Mesendoderm (in vitro differentiated cells): ENCODE data around the gene PKDREJ.

Experiments used
- DNase-seq: peaks from one replicate; pipeline ENCODE4 v3.0.0; 2013
- H2AK5ac ChIP-seq: 2 replicates; pipeline ENCODE4 v1.6.1; 2013; ENCODE audit warnings: low read length, inconsistent platforms
- H2BK120ac ChIP-seq: 2 replicates; pipeline ENCODE4 v1.6.1; 2013; ENCODE audit warnings: low read depth, mild to moderate bottlenecking, low read length, moderate library complexity, mixed read lengths
- H2BK15ac ChIP-seq: replicated peaks from 2 replicates; pipeline ENCODE4 v1.6.1; 2013; ENCODE audit warnings: low read depth, mild to moderate bottlenecking, moderate library complexity
- H2BK5ac ChIP-seq: 2 replicates; pipeline ENCODE4 v1.6.1; 2013; ENCODE audit warnings: low read length, inconsistent platforms
- H3K18ac ChIP-seq: 2 replicates; pipeline ENCODE4 v1.6.1; 2013; ENCODE audit warnings: mild to moderate bottlenecking, low read length, mixed read lengths
- H3K23ac ChIP-seq: one replicate; pipeline ENCODE4 v1.6.1; 2013; ENCODE audit warnings: low read length
- H3K27ac ChIP-seq: 2 replicates; pipeline ENCODE4 v1.5.1; 2013; ENCODE audit warnings: low read depth, mild to moderate bottlenecking, inconsistent platforms, low read length, moderate library complexity
- H3K27me3 ChIP-seq: 2 replicates; pipeline ENCODE4 v1.6.1; 2013; ENCODE audit warnings: low read length, control low read depth, mild to moderate bottlenecking, inconsistent platforms; ENCODE audit not compliant: insufficient read depth, poor library complexity
- H3K36me3 ChIP-seq: 2 replicates; pipeline ENCODE4 v1.6.1; 2013; ENCODE audit warnings: low read length, inconsistent platforms; ENCODE audit not compliant: control insufficient read depth, insufficient read depth
- H3K4ac ChIP-seq: one replicate; pipeline ENCODE4 v1.6.1; 2013; ENCODE audit warnings: low read depth, mild to moderate bottlenecking, low read length, moderate library complexity
- H3K4me1 ChIP-seq: 2 replicates; pipeline ENCODE4 v1.6.1; 2013; ENCODE audit warnings: low read depth, low read length, inconsistent platforms; ENCODE audit not compliant: control insufficient read depth
- H3K4me2 ChIP-seq: 2 replicates; pipeline ENCODE4 v1.6.1; 2013; ENCODE audit warnings: low read length
- H3K4me3 ChIP-seq: 2 replicates; pipeline ENCODE4 v1.5.1; 2013; ENCODE audit warnings: mild to moderate bottlenecking, low read length
- H3K56ac ChIP-seq: one replicate; pipeline ENCODE4 v1.6.1; 2013; ENCODE audit warnings: low read length
- H3K79me1 ChIP-seq: 2 replicates; pipeline ENCODE4 v1.6.1; 2013; ENCODE audit warnings: low read length, inconsistent platforms
- H3K79me2 ChIP-seq: 2 replicates; pipeline ENCODE4 v1.6.1; 2013; ENCODE audit warnings: mild to moderate bottlenecking, low read length; ENCODE audit not compliant: control insufficient read depth, insufficient read depth
- H3K9ac ChIP-seq: 2 replicates; pipeline ENCODE4 v1.6.1; 2013; ENCODE audit warnings: low read length, inconsistent platforms
- H4K5ac ChIP-seq: one replicate; pipeline ENCODE4 v1.6.1; 2013; ENCODE audit warnings: low read length
- H4K8ac ChIP-seq: one replicate; pipeline ENCODE4 v1.6.1; 2013; ENCODE audit warnings: low read depth, mild to moderate bottlenecking, control low read depth, low read length, moderate library complexity
- WGBS: extraction: QIAGEN DNeasy Blood & Tissue Kit; methylation state at CpG from one replicate; pipeline ENCODE4 v1.1.7; 2013; ENCODE audit warnings: low lambda C conversion rate, missing lambda C conversion rate; ENCODE audit not compliant: insufficient coverage; ENCODE audit errors: extremely low coverage; 5-methylcytosine and 5-hydroxymethylcytosine counted together

Gene PKDREJ

DNA sequence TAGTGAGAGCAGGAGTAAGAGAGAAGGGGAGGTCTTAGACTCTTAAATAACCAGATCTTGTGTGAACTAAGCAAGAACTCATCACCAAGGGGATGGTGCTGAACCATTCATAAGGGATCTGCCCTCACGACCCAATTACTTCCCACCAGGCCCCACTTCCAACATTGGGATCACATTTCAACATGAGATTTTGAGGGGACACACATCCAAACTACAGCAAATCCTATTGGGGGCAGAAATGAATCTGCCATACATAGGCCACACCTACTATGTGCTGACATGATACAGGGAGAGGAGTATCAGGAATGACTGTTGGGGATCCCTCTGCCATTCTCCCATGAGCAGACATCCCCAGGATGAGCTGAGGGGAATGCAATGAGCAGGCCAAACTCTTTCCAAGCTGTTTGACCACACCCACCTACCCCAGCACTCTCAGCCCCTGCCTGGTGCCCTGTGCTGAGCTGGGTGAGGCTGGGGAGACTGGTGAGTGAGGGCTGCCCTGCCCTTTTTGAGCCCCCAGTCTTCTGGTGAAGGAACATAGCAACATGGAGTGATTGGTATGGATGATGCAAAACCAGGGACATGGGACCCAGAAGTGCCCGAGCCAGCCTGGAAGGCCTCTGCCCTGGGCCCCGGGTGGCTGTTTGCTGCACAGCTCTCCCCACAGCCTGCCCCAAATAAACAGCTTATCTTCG is 32.3 kb upstream of the PKDREJ start:
- no peaks in the 10 kb centered on the region for H3K27me3 ChIP-seq
- H3K18ac ChIP-seq = no peak overlapping the region
- H4K5ac ChIP-seq = no peak overlapping the region
- no peak overlapping the region for H2BK15ac ChIP-seq
- H3K27ac ChIP-seq = no peak overlapping the region
- H2BK120ac ChIP-seq = no peak overlapping the region
- H2AK5ac ChIP-seq = peak overlapping the region; percentile 50
- H3K4ac ChIP-seq = peak overlapping the region; percentile 56
- peak overlapping the region; percentile 88 for H3K56ac ChIP-seq
- no peaks in the 10 kb centered on the region for H3K4me1 ChIP-seq
- no peak overlapping the region for H2BK5ac ChIP-seq
- peak overlapping the region; percentile 57 for H3K23ac ChIP-seq
- H3K36me3 ChIP-seq = peaks cover 8% of the 10 kb centered on the region
- peaks cover 17% of the 10 kb centered on the region for H3K79me2 ChIP-seq
- WGBS = no CpG with 5 or more reads among the region's 4 CpGs
- peak overlapping the region; percentile 56 for H3K4me2 ChIP-seq
- H4K8ac ChIP-seq = no peak overlapping the region
- peaks cover 15% of the 10 kb centered on the region for H3K79me1 ChIP-seq
- H3K9ac ChIP-seq = peak overlapping the region; percentile 62
- no peak overlapping the region for H3K4me3 ChIP-seq
- DNase-seq = no peak

DNA sequence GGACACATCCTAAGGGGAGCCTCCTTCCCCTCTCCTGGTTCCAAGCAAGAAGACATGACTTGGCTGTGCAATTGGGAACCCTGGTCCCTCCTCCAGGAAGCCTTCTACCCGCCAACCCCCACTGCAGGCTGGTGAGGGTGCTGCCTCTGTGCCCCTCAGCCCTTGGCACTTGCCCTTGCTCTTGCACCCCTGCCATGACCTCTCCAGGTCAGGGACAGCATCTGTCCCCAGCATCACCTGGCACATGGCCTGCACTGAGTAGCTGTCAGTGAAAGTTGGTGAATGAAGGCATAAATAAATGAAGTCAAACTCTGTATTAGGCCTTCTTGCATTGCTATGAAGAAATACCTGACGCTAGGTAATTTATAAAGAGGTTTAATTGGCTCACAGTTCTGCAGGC is 31.6 kb upstream of the PKDREJ start:
- DNase-seq = no peak
- no peak overlapping the region for H3K23ac ChIP-seq
- no peak overlapping the region for H2BK15ac ChIP-seq
- no peak overlapping the region for H2AK5ac ChIP-seq
- H3K18ac ChIP-seq = no peak overlapping the region
- H3K4ac ChIP-seq = no peak overlapping the region
- peaks cover 17% of the 10 kb centered on the region for H3K79me2 ChIP-seq
- H3K79me1 ChIP-seq = peaks cover 13% of the 10 kb centered on the region
- H3K4me2 ChIP-seq = no peak overlapping the region
- no peak overlapping the region for H2BK120ac ChIP-seq
- H3K4me3 ChIP-seq = no peak overlapping the region
- peaks cover 6% of the 10 kb centered on the region for H3K36me3 ChIP-seq
- no peak overlapping the region for H3K56ac ChIP-seq
- H4K8ac ChIP-seq = no peak overlapping the region
- no peak overlapping the region for H4K5ac ChIP-seq
- no CpG with 5 or more reads among the region's 2 CpGs for WGBS
- H2BK5ac ChIP-seq = no peak overlapping the region
- no peak overlapping the region for H3K9ac ChIP-seq
- H3K4me1 ChIP-seq = no peaks in the 10 kb centered on the region
- no peak overlapping the region for H3K27ac ChIP-seq
- H3K27me3 ChIP-seq = no peaks in the 10 kb centered on the region

DNA sequence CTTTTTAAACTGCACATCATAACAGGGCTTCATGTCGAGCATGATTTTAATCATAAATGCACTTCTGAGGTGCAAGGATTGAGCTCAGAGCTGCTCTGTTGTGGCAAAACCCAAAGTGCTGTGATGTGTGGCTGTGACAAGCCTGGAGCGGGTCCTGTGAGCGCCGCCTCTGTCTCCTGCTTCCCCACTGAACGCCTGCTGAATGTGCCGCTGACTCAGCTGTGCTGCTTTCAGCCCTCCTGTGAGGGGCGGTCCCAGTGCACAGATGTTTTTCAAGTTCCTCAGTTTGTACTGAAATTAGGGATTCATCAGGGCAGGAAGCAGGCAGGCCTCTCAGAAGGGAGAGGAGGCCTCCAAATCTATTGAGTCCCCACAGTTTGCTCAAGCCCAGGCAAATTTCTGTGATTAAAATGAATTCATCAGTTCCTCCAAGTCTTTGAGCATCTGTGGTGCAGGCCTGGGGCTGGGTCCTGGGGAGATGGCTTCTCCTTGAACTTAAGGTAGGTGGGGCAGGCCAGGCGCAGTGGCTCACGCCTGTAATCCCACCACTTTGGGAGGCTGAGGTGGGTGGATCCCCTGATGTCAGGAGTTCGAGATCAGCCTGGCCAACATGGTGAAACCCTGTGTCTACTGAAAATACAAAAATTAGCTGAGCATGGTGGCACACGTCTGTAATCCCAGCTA is 30.6 kb upstream of the PKDREJ start:
- no peak overlapping the region for H3K23ac ChIP-seq
- H3K36me3 ChIP-seq = no peaks in the 10 kb centered on the region
- H2BK15ac ChIP-seq = no peak overlapping the region
- H3K9ac ChIP-seq = no peak overlapping the region
- no peaks in the 10 kb centered on the region for H3K4me1 ChIP-seq
- no CpG with 5 or more reads among the region's 11 CpGs for WGBS
- H2AK5ac ChIP-seq = no peak overlapping the region
- H4K5ac ChIP-seq = no peak overlapping the region
- DNase-seq = no peak
- H3K56ac ChIP-seq = no peak overlapping the region
- no peak overlapping the region for H3K27ac ChIP-seq
- H3K4me2 ChIP-seq = no peak overlapping the region
- peaks cover 7% of the 10 kb centered on the region for H3K79me1 ChIP-seq
- H3K4me3 ChIP-seq = no peak overlapping the region
- no peak overlapping the region for H3K18ac ChIP-seq
- peaks cover 10% of the 10 kb centered on the region for H3K79me2 ChIP-seq
- H2BK5ac ChIP-seq = no peak overlapping the region
- H3K4ac ChIP-seq = no peak overlapping the region
- H2BK120ac ChIP-seq = no peak overlapping the region
- no peaks in the 10 kb centered on the region for H3K27me3 ChIP-seq
- H4K8ac ChIP-seq = no peak overlapping the region

DNA sequence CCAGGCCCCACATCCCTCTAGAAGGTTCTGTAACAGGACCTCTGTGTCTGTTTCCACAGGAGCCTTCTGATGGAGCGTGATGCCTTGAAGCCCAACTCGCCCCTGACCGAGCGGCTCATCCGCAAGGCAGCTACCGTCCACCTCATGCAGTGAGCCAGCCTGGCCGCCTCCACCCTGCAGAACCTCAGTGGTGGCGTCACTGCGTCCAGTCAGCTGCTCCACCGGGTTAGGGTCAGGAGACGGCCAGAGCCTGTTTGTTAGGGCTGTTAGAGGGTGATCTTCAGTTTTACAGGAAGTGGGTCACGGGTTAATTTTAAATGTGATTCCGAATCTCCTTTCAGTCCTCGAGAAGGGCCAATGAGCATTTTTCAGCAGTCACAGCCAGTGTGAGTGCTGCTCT is 29.6 kb upstream of the PKDREJ start:
- Histone ChIP-seq H3K4me3 (no peak overlapping the region), H3K27ac (no peak overlapping the region), H3K79me1 (peaks cover 5% of the 10 kb centered on the region), H3K4me2 (no peak overlapping the region), H4K5ac (no peak overlapping the region), H4K8ac (no peak overlapping the region), H3K4ac (no peak overlapping the region), H3K4me1 (no peaks in the 10 kb centered on the region), H3K23ac (no peak overlapping the region), H2BK120ac (no peak overlapping the region), H3K79me2 (peaks cover 5% of the 10 kb centered on the region), H2BK15ac (no peak overlapping the region), H3K56ac (no peak overlapping the region), H3K18ac (no peak overlapping the region), H3K36me3 (no peaks in the 10 kb centered on the region), H3K9ac (no peak overlapping the region), H3K27me3 (no peaks in the 10 kb centered on the region), H2AK5ac (no peak overlapping the region), H2BK5ac (no peak overlapping the region)
- DNase-seq = no peak
- no CpG with 5 or more reads among the region's 14 CpGs for WGBS

DNA sequence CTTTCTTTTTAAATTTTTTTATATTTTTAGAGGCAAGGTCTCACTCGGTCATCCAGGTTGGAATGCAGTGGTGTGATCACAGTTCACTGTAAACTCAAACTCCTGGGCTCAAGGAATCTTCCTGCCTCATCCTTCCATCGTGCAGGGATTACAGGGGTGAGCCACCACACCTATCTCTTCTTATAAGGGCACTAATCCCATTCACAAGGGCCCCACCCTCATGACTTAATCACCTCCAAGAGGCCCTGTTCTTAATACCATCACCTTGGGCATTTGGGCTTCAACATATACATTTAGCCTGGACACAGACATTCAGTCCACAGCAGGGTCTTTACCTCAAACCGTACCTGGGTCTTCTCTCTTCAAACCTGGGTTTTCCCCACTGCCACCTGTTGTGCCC is 29.0 kb upstream of the PKDREJ start:
- no peak overlapping the region for H3K56ac ChIP-seq
- H3K79me1 ChIP-seq = no peaks in the 10 kb centered on the region
- H3K4me1 ChIP-seq = no peaks in the 10 kb centered on the region
- no peak overlapping the region for H3K4me2 ChIP-seq
- H3K18ac ChIP-seq = no peak overlapping the region
- H2BK5ac ChIP-seq = no peak overlapping the region
- H2BK15ac ChIP-seq = no peak overlapping the region
- no peak overlapping the region for H3K9ac ChIP-seq
- H3K23ac ChIP-seq = no peak overlapping the region
- H2AK5ac ChIP-seq = no peak overlapping the region
- no peak overlapping the region for H3K4ac ChIP-seq
- no peak overlapping the region for H4K5ac ChIP-seq
- DNase-seq = no peak
- H3K4me3 ChIP-seq = no peak overlapping the region
- no peak overlapping the region for H4K8ac ChIP-seq
- no peaks in the 10 kb centered on the region for H3K36me3 ChIP-seq
- H2BK120ac ChIP-seq = no peak overlapping the region
- H3K27ac ChIP-seq = no peak overlapping the region
- no peaks in the 10 kb centered on the region for H3K27me3 ChIP-seq
- H3K79me2 ChIP-seq = no peaks in the 10 kb centered on the region
- no CpG with 5 or more reads among the region's 3 CpGs for WGBS
